H1 (cell line): Measurements from ENCODE around the gene TSHZ2. TPM values are rescaled to one million over a fixed set of nuclear protein-coding genes. Genes with fewer than 3 reads are reported as not detected.

Experiments
- CTCF ChIA-PET: fragments of 300-600 bp; sonication (Branson Sonifier 250); formaldehyde crosslinking; loops from one replicate; lab custom pipeline; 2021; ENCODE audit not compliant: partially characterized antibody; lab: Charles Lee
- POLR2A ChIA-PET: fragments of 300-600 bp; sonication (Branson Sonifier 250); formaldehyde crosslinking; loops from one replicate; lab custom pipeline; 2021; ENCODE audit warnings: inconsistent platforms; ENCODE audit not compliant: partially characterized antibody; lab: Charles Lee
- DNase-seq, 2 experiments: peaks; one replicate each; pipeline versions ENCODE4 v3.0.0 to v3.0.0-alpha.2; 2010 to 2022; ENCODE audit warnings: low spot score in 2 of 2, low read depth in 1 of 2, mixed read lengths in 1 of 2
- FAIRE-seq: peaks from 2 replicates; lab custom pipeline; 2011; peaks lifted over from hg19 to GRCh38; lab: Jason Lieb, UNC
- H2AFZ ChIP-seq: 2 replicates; pipeline ENCODE4 v1.8.1; 2012; ENCODE audit warnings: low read length, inconsistent platforms
- H2AK5ac ChIP-seq: 2 replicates; pipeline ENCODE4 v1.6.1; 2013; ENCODE audit warnings: low read depth, low read length
- H2BK120ac ChIP-seq: replicated peaks from 2 replicates; pipeline ENCODE3; 2013; ENCODE audit warnings: low read depth, low read length, inconsistent platforms
- H2BK12ac ChIP-seq: 2 replicates; pipeline ENCODE4 v1.6.1; 2013; ENCODE audit warnings: low read depth, low read length
- H2BK15ac ChIP-seq: 2 replicates; pipeline ENCODE4 v1.6.1; 2013; ENCODE audit warnings: low read length
- H2BK20ac ChIP-seq: 2 replicates; pipeline ENCODE4 v1.6.1; 2013; ENCODE audit warnings: low read length
- H2BK5ac ChIP-seq: 2 replicates; pipeline ENCODE4 v1.6.1; 2013; ENCODE audit warnings: low read depth, low read length
- H3K14ac ChIP-seq: 2 replicates; pipeline ENCODE4 v1.6.1; 2013; ENCODE audit warnings: inconsistent platforms; ENCODE audit not compliant: insufficient read length
- H3K18ac ChIP-seq: 2 replicates; pipeline ENCODE4 v1.6.1; 2013; ENCODE audit warnings: low read length; ENCODE audit errors: extremely low read depth
- H3K23ac ChIP-seq: 2 replicates; pipeline ENCODE4 v1.6.1; 2013; ENCODE audit warnings: inconsistent platforms; ENCODE audit not compliant: insufficient read length
- H3K23me2 ChIP-seq: 2 replicates; pipeline ENCODE4 v1.6.1; 2013; ENCODE audit warnings: low read depth, low read length
- H3K27ac ChIP-seq: 2 replicates; pipeline ENCODE4 v1.6.1; 2011; ENCODE audit warnings: low read depth, low read length, inconsistent platforms
- H3K27me3 ChIP-seq, 4 experiments: replicated peaks in 1 of 4; 1 replicate in 1 of 4; 2 replicates in 3 of 4; pipeline versions ENCODE4 v1.6.1 to v1.8.1; 2011 to 2013; ENCODE audit warnings: low read length in 3 of 4, mild to moderate bottlenecking in 3 of 4, inconsistent platforms in 2 of 4, mixed read lengths in 2 of 4, moderate library complexity in 1 of 4; ENCODE audit not compliant: control insufficient read depth in 3 of 4, insufficient read depth in 3 of 4; ENCODE audit errors: extremely low read depth in 1 of 4
- H3K36me3 ChIP-seq, 4 experiments: 2 replicates each; pipeline versions ENCODE4 v1.6.1 to v1.8.1; 2011 to 2013; ENCODE audit warnings: mild to moderate bottlenecking in 4 of 4, low read length in 3 of 4, moderate library complexity in 2 of 4, control low read depth in 1 of 4, inconsistent platforms in 1 of 4; ENCODE audit not compliant: insufficient read depth in 4 of 4, control insufficient read depth in 2 of 4
- H3K4ac ChIP-seq: replicated peaks from 2 replicates; pipeline ENCODE3; 2013; ENCODE audit warnings: low read length, low read depth, mixed read lengths, inconsistent platforms; ENCODE audit not compliant: insufficient read length
- H3K4me1 ChIP-seq, 4 experiments: replicated peaks in 1 of 4; 1 replicate in 1 of 4; 2 replicates in 3 of 4; pipeline versions ENCODE4 v1.6.1 to v1.8.1; 2011 to 2013; ENCODE audit warnings: low read length in 3 of 4, inconsistent platforms in 2 of 4, mixed read lengths in 1 of 4; ENCODE audit not compliant: insufficient read depth in 4 of 4, control insufficient read depth in 3 of 4
- H3K4me2 ChIP-seq, 2 experiments: 2 replicates each; pipeline versions ENCODE4 v1.6.1 to v1.8.1; 2011 to 2013; ENCODE audit warnings: low read depth in 2 of 2, low read length in 2 of 2, control low read depth in 1 of 2, inconsistent platforms in 1 of 2, mild to moderate bottlenecking in 1 of 2; ENCODE audit not compliant: insufficient read depth in 1 of 2
- H3K4me3 ChIP-seq, 4 experiments: fragments of 200-600, 300-600 bp in 1 of 4; sonication (generic), shearing (Covaris generic), sonication (Bioruptor Twin) in 1 of 4; 2 replicates each; pipeline versions ENCODE4 v1.5.1 to v1.8.1; 2011 to 2016; ENCODE audit warnings: low read length in 4 of 4, low read depth in 3 of 4, control low read depth in 2 of 4, inconsistent platforms in 2 of 4, mild to moderate bottlenecking in 2 of 4, mixed read lengths in 1 of 4, moderate library complexity in 1 of 4; ENCODE audit not compliant: insufficient read depth in 2 of 4; ENCODE audit errors: extremely low read depth in 1 of 4
- H3K56ac ChIP-seq: replicated peaks from 2 replicates; pipeline ENCODE3; 2013; ENCODE audit warnings: low read depth, mild to moderate bottlenecking, mixed read lengths, low read length, inconsistent platforms; ENCODE audit not compliant: insufficient read length
- H3K79me1 ChIP-seq: 2 replicates; pipeline ENCODE4 v1.6.1; 2013; ENCODE audit warnings: low read depth, low read length, control low read depth
- H3K79me2 ChIP-seq, 2 experiments: 2 replicates each; pipeline versions ENCODE4 v1.6.1 to v1.8.1; 2012 to 2013; ENCODE audit warnings: low read length in 2 of 2, mild to moderate bottlenecking in 2 of 2, inconsistent platforms in 1 of 2; ENCODE audit not compliant: insufficient read depth in 2 of 2, control insufficient read depth in 1 of 2
- H3K9ac ChIP-seq, 4 experiments: replicated peaks in 1 of 4; 1 replicate in 1 of 4; 2 replicates in 3 of 4; pipeline versions ENCODE4 v1.6.1 to v1.8.1; 2011 to 2013; ENCODE audit warnings: low read depth in 3 of 4, low read length in 3 of 4, control low read depth in 2 of 4, mild to moderate bottlenecking in 2 of 4, moderate library complexity in 2 of 4, inconsistent platforms in 1 of 4; ENCODE audit errors: extremely low read depth in 1 of 4
- H3K9me3 ChIP-seq, 2 experiments: 2 replicates each; pipeline versions ENCODE4 v1.6.1 to v1.8.1; 2012 to 2013; ENCODE audit warnings: mild to moderate bottlenecking in 2 of 2, moderate library complexity in 2 of 2, control low read depth in 1 of 2, inconsistent platforms in 1 of 2, low read depth in 1 of 2, low read length in 1 of 2, mixed read lengths in 1 of 2; ENCODE audit not compliant: insufficient read depth in 2 of 2
- H4K20me1 ChIP-seq, 2 experiments: replicated peaks in 1 of 2; 2 replicates each; pipeline versions ENCODE3 to v1.8.1; 2011 to 2013; ENCODE audit warnings: inconsistent platforms in 2 of 2, low read length in 2 of 2, mild to moderate bottlenecking in 1 of 2; ENCODE audit not compliant: insufficient read depth in 2 of 2, control insufficient read depth in 1 of 2
- H4K5ac ChIP-seq: 2 replicates; pipeline ENCODE4 v1.6.1; 2013; ENCODE audit warnings: low read length, low read depth, mixed read lengths, inconsistent platforms; ENCODE audit not compliant: insufficient read length
- H4K8ac ChIP-seq: 2 replicates; pipeline ENCODE4 v1.8.0; 2013; ENCODE audit warnings: mild to moderate bottlenecking, moderate library complexity, low read length, inconsistent platforms; ENCODE audit not compliant: insufficient read depth; ENCODE audit errors: extremely low read depth
- H4K91ac ChIP-seq: replicated peaks from 2 replicates; pipeline ENCODE3; 2013; ENCODE audit warnings: low read length, mixed read lengths, inconsistent platforms; ENCODE audit not compliant: insufficient read length
- ATF3 ChIP-seq: IDR thresholded peaks from 2 replicates; pipeline ENCODE4 v1.6.1; 2011; ENCODE audit warnings: low read depth, mild to moderate bottlenecking, low read length; ENCODE audit not compliant: insufficient read depth
- HDAC2 ChIP-seq, 2 experiments: fragments of 300-600 bp in 1 of 2; sonication (generic) in 1 of 2; IDR thresholded peaks; 2 replicates each; pipeline ENCODE4 v1.6.1; 2011 to 2012; ENCODE audit warnings: low read depth in 2 of 2, low read length in 2 of 2, mild to moderate bottlenecking in 2 of 2, moderate library complexity in 2 of 2, borderline replicate concordance in 1 of 2, inconsistent platforms in 1 of 2
- KDM4A ChIP-seq: IDR thresholded peaks from one replicate; pipeline ENCODE4 v1.7.1; 2012; ENCODE audit warnings: low read depth, mild to moderate bottlenecking, moderate library complexity, low read length, inconsistent platforms; ENCODE audit not compliant: severe bottlenecking
- MAFK ChIP-seq: IDR thresholded peaks from 2 replicates; pipeline ENCODE4 v1.6.1; 2012; ENCODE audit warnings: low read depth, mild to moderate bottlenecking, improper control_type of control experiment, low read length
- RAD21 ChIP-seq, 2 experiments: IDR thresholded peaks in 1 of 2; conservative IDR thresholded peaks in 1 of 2; 2 replicates each; pipeline ENCODE4 v1.6.1; 2011; ENCODE audit warnings: low read depth in 2 of 2, low read length in 2 of 2, improper control_type of control experiment in 1 of 2, inconsistent platforms in 1 of 2, mild to moderate bottlenecking in 1 of 2, moderate library complexity in 1 of 2
- RBBP5 ChIP-seq: IDR thresholded peaks from 2 replicates; pipeline ENCODE4 v1.7.1; 2012; ENCODE audit warnings: low read depth, mild to moderate bottlenecking, inconsistent platforms, low read length, moderate library complexity, borderline replicate concordance
- SIX5 ChIP-seq: IDR thresholded peaks from 2 replicates; pipeline ENCODE4 v1.6.1; 2011; ENCODE audit warnings: mild to moderate bottlenecking, low read depth, low read length
- SUZ12 ChIP-seq: fragments of 200-600 bp; sonication (generic); IDR thresholded peaks from 2 replicates; pipeline ENCODE4 v1.6.1; 2012; ENCODE audit warnings: mild to moderate bottlenecking, inconsistent platforms, low read length, moderate library complexity, mixed read lengths
- TAF1 ChIP-seq: IDR thresholded peaks from 2 replicates; pipeline ENCODE4 v1.6.1; 2011; ENCODE audit warnings: mild to moderate bottlenecking, low read depth, low read length
- TCF12 ChIP-seq: IDR thresholded peaks from 2 replicates; pipeline ENCODE4 v1.6.1; 2011; ENCODE audit warnings: low read depth, mild to moderate bottlenecking, low read length
- WGBS, 2 experiments: shearing (Covaris generic) in 1 of 2; methylation state at CpG; one replicate each; pipeline versions ENCODE4 v1.1.6 to v1.1.7; 2013 to 2015; ENCODE audit warnings: low lambda C conversion rate in 2 of 2, mixed read lengths in 2 of 2, inconsistent platforms in 1 of 2, low coverage in 1 of 2, missing lambda C conversion rate in 1 of 2; ENCODE audit not compliant: insufficient replicate concordance in 2 of 2, insufficient coverage in 1 of 2, insufficient read length in 1 of 2; ENCODE audit errors: extremely low coverage in 1 of 2, missing lambda C conversion rate in 1 of 2; 5-methylcytosine and 5-hydroxymethylcytosine counted together
- polyA plus RNA-seq, 7 experiments: library from polyadenylated mRNA; depleted of rRNA in 3 of 7; stranded (reverse) in 5 of 7; unstranded in 2 of 7; fragments of >200 nt in 5 of 7; fragments of 200-250 nt in 2 of 7; gene quantifications; 1 replicate in 5 of 7; 2 replicates in 1 of 7; 4 replicates in 1 of 7; pipeline versions ENCODE4 v1.2.1 to v1.2.3, GENCODE V29; 2011 to 2013; ENCODE audit warnings: missing spikeins in 2 of 7, mixed read lengths in 2 of 7
- total RNA-seq: library from RNA; stranded (reverse); fragmentation: NEBNext Ultra II Directional; extraction: Animal tissue kit (Norgen Biotek cat#: 25700); gene quantifications from 2 replicates; pipeline ENCODE4 v1.2.1, GENCODE V29; 2021
- TF ChIP-seq, protein P1 (sequence below): IDR thresholded peaks from 2 replicates; pipeline ENCODE4 v1.6.1; 2011; ENCODE audit warnings: low read length, improper control_type of control experiment

TSHZ2 gene
- total and polyA plus RNA-seq, 2 of the 8 experiments (the other 6 are each of a cell fraction or from before 2014, with no cell fraction given), result 0.14 to 0.30 TPM

DNA sequence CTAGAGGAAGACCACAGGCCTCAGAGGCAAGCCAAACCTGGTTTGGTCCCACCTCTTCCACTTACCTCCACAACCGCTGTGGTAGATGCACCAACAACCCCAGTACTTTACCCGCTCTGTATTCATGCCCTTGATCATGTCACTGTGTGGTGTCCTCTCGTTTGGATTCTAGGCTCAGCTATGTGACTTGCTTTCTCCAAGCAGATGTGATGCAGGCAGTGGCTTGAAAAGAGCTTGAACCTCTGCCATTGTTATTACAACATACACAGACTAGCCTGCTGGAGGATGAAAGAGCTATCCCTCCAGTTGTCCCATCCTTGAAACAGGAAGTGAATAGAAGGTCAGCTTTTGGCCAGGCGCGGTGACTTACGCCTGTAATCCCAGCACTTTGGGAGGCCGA, 473.8 kb downstream of the TSHZ2 start:
- DNase-seq, result no peak
- H3K56ac ChIP-seq, result no peak overlapping the region

More for the DNA sequence above, 473.8 kb downstream of the TSHZ2 start:
- no peaks in the 10 kb centered on the region for H3K36me3 ChIP-seq
- H2BK5ac ChIP-seq, result no peak overlapping the region
- H3K23me2 ChIP-seq, result no peaks in the 10 kb centered on the region
- no peak overlapping the region for H2BK15ac ChIP-seq
- H2BK120ac ChIP-seq, result no peak overlapping the region
- H2AK5ac ChIP-seq, result no peak overlapping the region
- CTCF ChIA-PET, result interaction anchor here (1.0 to 2.0 kb wide), 3 partner anchors 33 to 229 kb away, joined by 3 to 9 read pairs (median 3); no protein-coding TSS in a partner anchor
- H3K4me3 ChIP-seq, result no peak overlapping the region
- H3K14ac ChIP-seq, result no peak overlapping the region
- no peak overlapping the region for H4K5ac ChIP-seq
- no peak overlapping the region for H3K4me2 ChIP-seq
- WGBS, 2 experiments, result 88% methylated on average over 7 of the region's 7 CpGs; no CpG with 5 or more reads in 1 of the 2 experiments
- no peak overlapping the region for H3K9ac ChIP-seq
- H3K27ac ChIP-seq, result no peak overlapping the region
- H4K20me1 ChIP-seq, result no peaks in the 10 kb centered on the region
- no peak overlapping the region; the same call in 1 of the 2 replicates for H4K8ac ChIP-seq
- H3K79me1 ChIP-seq, result no peaks in the 10 kb centered on the region
- TF ChIP-seq, protein P1, sequence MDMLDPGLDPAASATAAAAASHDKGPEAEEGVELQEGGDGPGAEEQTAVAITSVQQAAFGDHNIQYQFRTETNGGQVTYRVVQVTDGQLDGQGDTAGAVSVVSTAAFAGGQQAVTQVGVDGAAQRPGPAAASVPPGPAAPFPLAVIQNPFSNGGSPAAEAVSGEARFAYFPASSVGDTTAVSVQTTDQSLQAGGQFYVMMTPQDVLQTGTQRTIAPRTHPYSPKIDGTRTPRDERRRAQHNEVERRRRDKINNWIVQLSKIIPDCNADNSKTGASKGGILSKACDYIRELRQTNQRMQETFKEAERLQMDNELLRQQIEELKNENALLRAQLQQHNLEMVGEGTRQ, result no peak
- TF ChIP-seq KDM4A, result no peak
- no peak for TF ChIP-seq RAD21 (IDR thresholded peaks at IDR 0.05 in 1 of 2, conservative IDR thresholded peaks at IDR 0.05 in 1 of 2; ENCODE audit: low read depth in 2 of 2, low read length in 2 of 2)
- TF ChIP-seq TCF12, result no peak
- no peak for TF ChIP-seq SIX5
- no peak for TF ChIP-seq SUZ12
- TF ChIP-seq ATF3, result no peak
- TF ChIP-seq TAF1, result no peak
- no peak for TF ChIP-seq RBBP5
- no peak for TF ChIP-seq HDAC2 (IDR thresholded peaks at IDR 0.05; ENCODE audit: borderline replicate concordance in 1 of 2, low read depth in 2 of 2, low read length in 2 of 2)
- no peak for TF ChIP-seq MAFK
- TF ChIP-seq, all 59 proteins: peak for 0
- Histone ChIP-seq H3K4ac (no peak overlapping the region), H2BK20ac (no peak overlapping the region), H3K79me2 (no peaks in the 10 kb centered on the region), H3K27me3 (peaks cover 0 to 1% (median 0%) of the 10 kb centered on the region in 4 experiments; a peak in 1 of 7 replicates), H2AFZ (no peak overlapping the region), H3K23ac (no peak overlapping the region), H3K9me3 (peaks cover 6 to 16% of the 10 kb centered on the region in 2 experiments), H2BK12ac (0 out of 2 replicates have a peak overlapping the region, but pooled peaks have one; percentile 29), H3K18ac (no peak overlapping the region), H3K4me1 (no peaks in the 10 kb centered on the region), H4K91ac (no peak overlapping the region)
- POLR2A ChIA-PET, result no interaction called here
- no peak for FAIRE-seq
